HG03064 (cell line): ENCODE measurements around the gene MDH1B.
"Not testable (repeated sequence)": the region's sequence is repeated elsewhere in the genome, so short reads cannot be mapped to it uniquely, and the experiment has no call there.

Experiments
- ATAC-seq: cut with Tn5 transposase; IDR thresholded peaks from one replicate; pipeline ENCODE4 v1.9.1; 2021; ENCODE audit warnings: low read depth; ENCODE audit not compliant: unreplicated experiment

Gene MDH1B

DNA sequence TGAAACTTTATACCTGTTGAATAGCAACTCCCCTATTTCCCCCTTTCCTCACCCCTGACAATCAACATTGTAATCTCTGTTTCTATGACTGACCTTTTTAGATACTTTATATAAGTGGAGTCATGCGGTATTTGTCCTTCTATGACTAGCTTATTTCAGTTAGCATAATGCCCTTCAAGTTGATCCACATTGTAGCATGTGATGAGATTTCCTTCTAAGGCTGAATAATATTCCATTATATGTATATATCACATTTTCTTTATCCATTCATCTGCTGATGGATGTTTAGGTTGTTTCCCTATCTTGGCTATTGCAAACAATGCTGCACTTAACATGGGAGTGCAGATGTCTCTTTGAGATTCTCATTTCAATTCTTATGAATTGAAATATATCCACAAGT lies 9.7 kb upstream of the MDH1B start:
- ATAC-seq, result no peak

GRCh38 chr2:206766057-206766930 lies 1.2 kb upstream of the MDH1B start:
- no peak for ATAC-seq

- ATAC-seq, result no peak
These were observed 371 bp downstream of the MDH1B start for GRCh38 chr2:206764673-206765241.

- no peak for ATAC-seq
These were observed 8.3 kb downstream of the MDH1B start for GRCh38 chr2:206756816-206757215.

- no peak for ATAC-seq
These were observed 24.3 kb downstream of the MDH1B start for GRCh38 chr2:206740800-206741199.

DNA sequence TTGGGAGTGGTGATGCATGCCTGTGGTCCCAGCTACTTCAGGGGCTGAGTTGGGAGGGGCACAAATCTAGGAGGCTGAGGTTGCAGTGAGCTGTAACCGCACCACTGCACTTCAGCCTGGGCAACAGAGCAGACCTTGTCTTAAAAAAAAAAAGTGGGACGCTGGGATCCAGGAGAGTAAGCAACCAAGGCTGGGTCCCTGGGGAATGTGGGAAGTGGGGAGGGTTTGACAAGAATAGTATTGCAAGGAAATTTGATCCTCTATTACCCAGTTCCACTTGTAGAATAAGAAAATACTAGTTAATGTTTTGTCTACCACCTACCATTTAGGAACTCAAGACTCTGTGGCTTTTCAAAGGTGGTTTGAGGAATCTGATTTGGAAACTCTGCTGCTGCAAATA lies 25.9 kb downstream of the MDH1B start:
- ATAC-seq, result no peak

DNA sequence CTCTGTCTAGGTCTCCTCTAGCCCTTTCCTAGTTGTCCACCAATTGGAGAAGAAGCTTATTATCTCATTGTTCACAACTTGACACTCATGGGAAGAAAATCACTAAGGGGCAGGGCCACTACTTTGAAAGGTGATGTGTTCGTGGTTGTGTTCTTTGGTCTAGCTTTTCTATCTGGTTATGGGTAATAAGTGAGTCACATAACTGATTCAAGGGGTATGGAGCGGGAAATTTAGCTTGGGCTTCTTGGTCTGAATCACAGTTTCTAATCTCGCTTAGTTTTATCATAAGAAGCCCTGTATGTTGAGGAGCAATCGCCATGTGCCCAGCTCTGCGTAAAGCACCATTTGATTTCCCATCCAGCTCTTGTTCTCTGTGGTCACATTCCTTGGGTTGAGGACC lies 28.2 kb downstream of the MDH1B start:
- no peak for ATAC-seq

GRCh38 chr2:206733341-206733740 lies 31.8 kb downstream of the MDH1B start:
- ATAC-seq, result no peak

GRCh38 chr2:206728277-206729199 lies 36.6 kb downstream of the MDH1B start:
- no peak for ATAC-seq

- ATAC-seq, result no peak
These were observed 37.8 kb downstream of the MDH1B start for GRCh38 chr2:206727287-206727686.

DNA sequence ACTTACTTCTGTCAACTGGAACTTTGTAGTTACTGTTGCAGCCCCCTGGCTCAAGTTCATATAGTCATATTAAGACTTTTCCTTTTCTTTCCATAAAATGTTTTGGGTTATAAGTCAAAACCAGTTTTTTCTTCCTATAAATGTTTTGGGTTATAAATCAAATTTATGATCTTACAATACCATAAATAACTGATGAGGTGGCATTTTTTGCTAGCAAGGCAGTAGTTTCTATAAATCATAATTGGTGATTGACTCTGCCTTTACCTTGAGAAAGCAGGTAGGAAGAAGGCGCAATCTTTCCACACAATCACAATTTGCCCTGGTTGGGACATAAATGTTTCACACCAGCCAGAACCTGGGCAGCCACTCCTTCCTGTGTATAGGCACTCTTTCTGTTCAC lies 41.8 kb downstream of the MDH1B start:
- no peak for ATAC-seq

DNA sequence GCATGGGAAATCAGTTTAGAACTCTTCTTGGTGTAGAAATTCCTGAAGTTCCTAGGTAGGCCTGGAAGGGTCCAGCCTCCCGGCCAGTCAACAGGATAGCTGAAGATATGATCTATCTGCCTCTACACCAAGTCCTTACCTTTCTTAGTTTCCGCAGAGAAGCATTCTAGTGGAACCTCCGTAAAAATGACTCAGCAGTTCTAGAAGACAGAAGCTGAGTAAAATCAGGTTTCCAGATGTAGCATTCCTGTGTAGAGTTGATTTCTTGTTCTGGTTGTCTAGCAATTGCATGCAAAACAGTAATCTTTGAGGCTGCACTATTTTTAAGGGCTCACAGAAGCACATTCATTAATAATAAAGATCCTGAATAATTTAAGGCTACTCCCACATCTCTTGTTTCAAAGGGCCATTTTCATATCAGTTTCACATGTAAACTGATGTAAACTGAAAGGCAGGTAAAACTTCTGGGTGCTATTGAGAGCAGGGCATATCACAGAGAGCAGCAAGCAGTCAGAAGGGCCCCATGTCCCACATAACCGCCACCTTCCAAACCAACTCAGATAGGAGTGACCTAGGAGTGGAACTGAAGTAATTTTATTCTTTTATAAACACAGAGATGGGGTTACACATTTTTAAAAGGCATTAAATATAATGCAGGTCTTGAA lies 43.7 kb downstream of the MDH1B start:
- ATAC-seq, result peak; percentile 80

DNA sequence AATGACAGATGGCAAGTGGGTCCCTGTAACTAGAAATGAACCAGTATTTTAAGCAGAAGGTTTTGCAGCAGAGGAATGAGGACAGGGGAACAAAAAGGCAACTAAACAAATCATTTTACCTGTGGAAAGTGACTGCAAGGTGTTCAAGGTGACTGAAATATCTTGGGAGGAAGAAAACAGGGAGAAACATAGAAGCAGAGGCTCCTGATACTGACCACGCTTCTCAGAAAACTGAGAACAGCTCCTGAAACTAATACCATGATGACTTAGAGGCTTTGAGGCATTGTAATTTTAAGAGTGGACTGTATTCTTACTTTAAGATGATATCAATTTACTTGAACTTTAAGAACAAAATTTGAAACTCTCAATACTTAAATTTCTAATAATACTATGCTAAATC lies 46.8 kb downstream of the MDH1B start, which contains the start of gene DYTN:
Gene DYTN (minus strand): TSS at position 101 of the 400 bp plus-strand sequence. CDS start 117 bp downstream, outside the sequence.
- no peak for ATAC-seq

- no peak for ATAC-seq
These were observed 48.5 kb downstream of the MDH1B start for GRCh38 chr2:206716623-206717022.

DNA sequence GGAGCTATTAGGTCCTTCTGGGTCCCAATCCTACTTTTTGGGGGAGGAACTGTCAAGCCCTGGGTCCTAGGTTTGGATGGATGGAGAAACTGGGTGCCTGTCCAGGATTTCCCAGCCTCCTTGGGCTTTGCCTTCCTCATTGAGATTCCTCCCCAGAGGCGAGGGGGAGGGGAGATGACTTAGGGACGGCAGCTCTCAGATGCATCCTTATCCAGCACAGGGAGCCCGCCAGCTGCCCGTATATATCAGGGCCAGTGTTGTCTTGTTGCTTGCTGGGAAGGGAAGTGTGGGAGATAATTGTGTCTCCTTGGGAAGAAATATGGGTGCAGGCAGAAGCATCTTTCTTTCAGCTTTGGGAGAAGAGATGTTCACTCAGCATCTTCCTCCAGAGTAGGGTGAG lies 49.9 kb downstream of the MDH1B start:
- ATAC-seq, result not testable (repeated sequence)

DNA sequence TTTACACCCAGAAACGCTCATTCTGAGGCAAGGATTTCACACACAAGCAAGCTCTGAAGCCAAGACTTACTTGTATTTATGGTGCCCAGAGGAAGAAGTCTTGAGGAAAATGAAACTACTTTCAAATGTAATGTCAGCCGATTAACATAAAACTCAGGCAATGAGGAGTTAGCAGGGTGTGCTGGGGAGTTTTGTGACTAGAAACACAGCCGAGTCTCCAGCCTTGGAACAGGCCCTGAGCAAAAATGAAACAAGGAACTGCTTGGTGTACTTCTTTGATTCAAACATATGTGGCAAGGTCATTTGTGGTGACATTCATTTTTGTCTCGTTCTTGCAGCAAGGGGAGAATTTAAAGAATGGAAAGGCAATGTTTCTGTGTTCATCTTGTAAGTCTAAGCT lies 51.4 kb downstream of the MDH1B start:
- no peak for ATAC-seq

GRCh38 chr2:206708286-206708685 lies 56.8 kb downstream of the MDH1B start:
- ATAC-seq, result no peak

DNA sequence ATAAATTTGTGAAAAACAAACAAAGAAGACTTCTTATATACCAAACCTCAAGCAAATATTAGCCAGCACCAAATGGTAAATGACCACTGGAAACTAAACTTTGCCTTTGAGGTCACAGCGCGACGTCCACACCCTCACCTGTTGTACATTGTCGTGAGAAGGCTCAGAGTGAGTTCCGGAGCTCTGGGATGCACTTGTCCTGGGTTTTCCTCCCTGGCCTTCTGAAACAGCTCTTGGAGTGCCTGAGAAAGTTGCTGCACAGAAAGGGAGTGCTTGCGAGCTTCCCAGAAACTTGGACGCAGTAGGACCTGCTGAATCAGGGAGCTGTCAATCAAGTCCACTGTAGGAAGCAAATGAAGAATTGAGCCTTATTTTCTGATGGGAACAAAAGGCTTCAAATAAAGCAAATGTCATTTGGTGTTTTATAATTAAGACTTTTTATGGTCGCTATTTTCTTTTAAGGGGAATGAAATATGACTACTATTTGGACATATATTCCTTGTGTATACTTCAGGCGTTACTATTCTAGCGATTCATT lies 57.9 kb downstream of the MDH1B start:
- ATAC-seq, result no peak

DNA sequence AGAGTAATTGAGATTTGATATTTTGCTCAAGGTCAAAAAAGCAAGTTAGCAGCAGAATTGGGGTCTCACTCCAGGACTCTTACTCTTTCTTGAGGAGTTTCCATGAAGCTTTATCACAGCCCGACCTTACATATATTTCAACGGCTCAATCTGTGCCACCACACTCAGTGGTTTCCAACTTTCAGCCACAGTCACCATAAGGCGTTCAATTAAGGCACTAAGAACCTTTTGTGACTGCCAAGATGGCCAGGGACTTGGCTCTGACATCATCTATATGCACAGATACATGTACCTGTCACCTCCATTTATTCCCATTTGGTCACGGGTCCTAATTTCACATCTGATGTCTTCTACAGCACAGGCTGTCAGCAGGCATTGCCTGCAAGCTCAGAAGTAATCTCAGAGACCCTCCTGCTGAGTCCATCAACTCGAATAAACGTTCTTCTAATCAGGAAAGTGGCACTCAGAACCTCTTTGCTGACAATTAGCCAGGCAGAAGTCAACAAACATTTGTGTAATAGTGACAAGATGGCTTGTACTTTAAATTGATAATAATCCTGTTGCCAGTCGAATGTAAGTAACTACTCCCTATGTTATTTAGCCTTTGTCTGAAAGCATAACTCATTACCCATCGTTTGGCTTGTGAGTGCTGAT lies 63.0 kb downstream of the MDH1B start:
- ATAC-seq, result no peak

GRCh38 chr2:206700156-206700555 lies 65.0 kb downstream of the MDH1B start:
- no peak for ATAC-seq
